ENCODE results near the gene PDZD8. TPM values are rescaled to one million over a fixed set of nuclear protein-coding genes. Genes with fewer than 3 reads are reported as not detected.

The PDZD8 gene
- total and polyA plus RNA-seq, 3 experiments from 2014 or later: 15.8 to 31.1 (median 29.8) TPM

GRCh38 chr10:117405730-117406129, 30.5 kb upstream of the PDZD8 start:
- no peak overlapping the region for H3K4me3 ChIP-seq (ENCODE audit: low read length)
- DNase-seq: no peak
- peaks cover 8 to 11% of the 10 kb centered on the region in 2 donors for H3K27me3 Mint-ChIP-seq
- no peaks in the 10 kb centered on the region for H3K36me3 Mint-ChIP-seq
- ChIA-PET CTCF (no interaction called here), POLR2A (no interaction called here)
- H3K4me3 Mint-ChIP-seq: no peak overlapping the region
- H3K9me3 Mint-ChIP-seq: no peaks in the 10 kb centered on the region
- no peaks in the 10 kb centered on the region for H3K36me3 ChIP-seq (ENCODE audit: insufficient read depth, low read length)
- H3K4me1 ChIP-seq (ENCODE audit: insufficient read depth, low read length): no peaks in the 10 kb centered on the region
- H3K4me1 Mint-ChIP-seq: no peaks in the 10 kb centered on the region
- H3K9me3 ChIP-seq (ENCODE audit: low read length): no peaks in the 10 kb centered on the region
- H3K27ac Mint-ChIP-seq: no peak overlapping the region
- no peak overlapping the region for H3K27ac ChIP-seq (ENCODE audit: low read depth, low read length)
- no peaks in the 10 kb centered on the region for H3K27me3 ChIP-seq (ENCODE audit: insufficient read depth, low read length, poor library complexity, severe bottlenecking)

GRCh38 chr10:117400329-117400728, 25.1 kb upstream of the PDZD8 start:
- Histone ChIP-seq H3K4me1 (ENCODE audit: insufficient read depth, low read length) (no peaks in the 10 kb centered on the region), H3K36me3 (ENCODE audit: insufficient read depth, low read length) (no peaks in the 10 kb centered on the region), H3K9me3 (ENCODE audit: low read length) (no peaks in the 10 kb centered on the region), H3K27me3 (ENCODE audit: insufficient read depth, low read length, poor library complexity, severe bottlenecking) (no peaks in the 10 kb centered on the region), H3K27ac (ENCODE audit: low read depth, low read length) (no peak overlapping the region), H3K4me3 (ENCODE audit: low read length) (no peak overlapping the region)
- no peaks in the 10 kb centered on the region for H3K36me3 Mint-ChIP-seq
- no peak overlapping the region for H3K27ac Mint-ChIP-seq
- ChIA-PET POLR2A (no interaction called here), CTCF (no interaction called here)
- no peaks in the 10 kb centered on the region for H3K4me1 Mint-ChIP-seq
- no peaks in the 10 kb centered on the region for H3K9me3 Mint-ChIP-seq
- peaks cover 6 to 12% of the 10 kb centered on the region in 2 donors for H3K27me3 Mint-ChIP-seq
- H3K4me3 Mint-ChIP-seq: no peak overlapping the region
- no peak for DNase-seq

- Histone ChIP-seq H3K27ac (ENCODE audit: low read depth, low read length) (no peak overlapping the region), H3K4me1 (ENCODE audit: insufficient read depth, low read length) (no peaks in the 10 kb centered on the region), H3K4me3 (ENCODE audit: low read length) (no peak overlapping the region), H3K27me3 (ENCODE audit: insufficient read depth, low read length, poor library complexity, severe bottlenecking) (no peaks in the 10 kb centered on the region), H3K9me3 (ENCODE audit: low read length) (no peaks in the 10 kb centered on the region), H3K36me3 (ENCODE audit: insufficient read depth, low read length) (no peaks in the 10 kb centered on the region)
- Mint-ChIP-seq H3K4me3 (no peak overlapping the region), H3K9me3 (no peaks in the 10 kb centered on the region), H3K4me1 (no peaks in the 10 kb centered on the region), H3K36me3 (no peaks in the 10 kb centered on the region), H3K27me3 (peaks cover 6 to 19% of the 10 kb centered on the region in 2 donors), H3K27ac (no peak overlapping the region)
- ChIA-PET CTCF (no interaction called here), POLR2A (no interaction called here)
- DNase-seq: no peak
These were observed 24.3 kb upstream of the PDZD8 start for GRCh38 chr10:117399341-117400196.

GRCh38 chr10:117398029-117398428, 22.8 kb upstream of the PDZD8 start:
- Mint-ChIP-seq H3K9me3 (no peaks in the 10 kb centered on the region), H3K4me3 (no peak overlapping the region), H3K4me1 (no peaks in the 10 kb centered on the region), H3K36me3 (peaks cover 0 to 5% (median 0%) of the 10 kb centered on the region in 3 donors), H3K27me3 (peaks cover 4 to 20% of the 10 kb centered on the region in 2 donors), H3K27ac (no peak overlapping the region)
- Histone ChIP-seq H3K4me3 (ENCODE audit: low read length) (no peak overlapping the region), H3K36me3 (ENCODE audit: insufficient read depth, low read length) (no peaks in the 10 kb centered on the region), H3K9me3 (ENCODE audit: low read length) (no peaks in the 10 kb centered on the region), H3K27me3 (ENCODE audit: insufficient read depth, low read length, poor library complexity, severe bottlenecking) (no peaks in the 10 kb centered on the region), H3K27ac (ENCODE audit: low read depth, low read length) (no peak overlapping the region), H3K4me1 (ENCODE audit: insufficient read depth, low read length) (no peaks in the 10 kb centered on the region)
- no peak for DNase-seq
- ChIA-PET CTCF (no interaction called here), POLR2A (no interaction called here)

GRCh38 chr10:117391436-117392205, 16.4 kb upstream of the PDZD8 start:
- no peaks in the 10 kb centered on the region for H3K27me3 ChIP-seq (ENCODE audit: insufficient read depth, low read length, poor library complexity, severe bottlenecking)
- CTCF ChIA-PET: interaction anchor here (0.8 to 1.4 kb wide), 2 partner anchors 8 to 175 kb away, joined by 3 read pairs; no protein-coding TSS in a partner anchor
- POLR2A ChIA-PET: no interaction called here
- H3K4me3 ChIP-seq (ENCODE audit: low read length): no peak overlapping the region
- no peaks in the 10 kb centered on the region for H3K36me3 ChIP-seq (ENCODE audit: insufficient read depth, low read length)
- no peak overlapping the region for H3K27ac Mint-ChIP-seq
- no peak for DNase-seq
- peaks cover 0 to 8% (median 0%) of the 10 kb centered on the region in 3 donors for H3K36me3 Mint-ChIP-seq
- H3K4me1 Mint-ChIP-seq: no peaks in the 10 kb centered on the region
- H3K27me3 Mint-ChIP-seq: peaks cover 18 to 67% of the 10 kb centered on the region in 2 donors
- no peak overlapping the region for H3K4me3 Mint-ChIP-seq
- no peak overlapping the region for H3K27ac ChIP-seq (ENCODE audit: low read depth, low read length)
- H3K9me3 Mint-ChIP-seq: peaks cover 0 to 4% (median 0%) of the 10 kb centered on the region in 5 donors
- no peaks in the 10 kb centered on the region for H3K9me3 ChIP-seq (ENCODE audit: low read length)
- H3K4me1 ChIP-seq (ENCODE audit: insufficient read depth, low read length): no peaks in the 10 kb centered on the region

- Mint-ChIP-seq H3K27me3 (peaks cover 21 to 75% of the 10 kb centered on the region in 2 donors), H3K36me3 (peaks cover 0 to 12% (median 0%) of the 10 kb centered on the region in 3 donors), H3K27ac (no peak overlapping the region), H3K4me3 (no peak overlapping the region), H3K9me3 (peaks cover 0 to 4% (median 0%) of the 10 kb centered on the region in 5 donors), H3K4me1 (no peaks in the 10 kb centered on the region)
- Histone ChIP-seq H3K27ac (ENCODE audit: low read depth, low read length) (no peak overlapping the region), H3K27me3 (ENCODE audit: insufficient read depth, low read length, poor library complexity, severe bottlenecking) (no peaks in the 10 kb centered on the region), H3K4me1 (ENCODE audit: insufficient read depth, low read length) (no peaks in the 10 kb centered on the region), H3K9me3 (ENCODE audit: low read length) (no peaks in the 10 kb centered on the region), H3K36me3 (ENCODE audit: insufficient read depth, low read length) (no peaks in the 10 kb centered on the region), H3K4me3 (ENCODE audit: low read length) (no peak overlapping the region)
- CTCF ChIA-PET: no interaction called here
- no peak for DNase-seq
- POLR2A ChIA-PET: no interaction called here
These were observed 15.2 kb upstream of the PDZD8 start for GRCh38 chr10:117390420-117390819.

- Histone ChIP-seq H3K27me3 (ENCODE audit: insufficient read depth, low read length, poor library complexity, severe bottlenecking) (no peaks in the 10 kb centered on the region), H3K9me3 (ENCODE audit: low read length) (no peaks in the 10 kb centered on the region), H3K36me3 (ENCODE audit: insufficient read depth, low read length) (no peaks in the 10 kb centered on the region), H3K4me1 (ENCODE audit: insufficient read depth, low read length) (no peaks in the 10 kb centered on the region), H3K4me3 (ENCODE audit: low read length) (no peak overlapping the region), H3K27ac (ENCODE audit: low read depth, low read length) (no peak overlapping the region)
- DNase-seq: no peak
- Mint-ChIP-seq H3K4me3 (no peak overlapping the region), H3K27ac (no peak overlapping the region), H3K9me3 (peaks cover 0 to 1% (median 0%) of the 10 kb centered on the region in 5 donors), H3K36me3 (peaks cover 0 to 4% (median 0%) of the 10 kb centered on the region in 3 donors), H3K27me3 (peaks cover 15 to 66% of the 10 kb centered on the region in 2 donors), H3K4me1 (no peaks in the 10 kb centered on the region)
- ChIA-PET CTCF (no interaction called here), POLR2A (no interaction called here)
These were observed 11.6 kb upstream of the PDZD8 start for GRCh38 chr10:117386805-117387204.

GRCh38 chr10:117382861-117383260, 7.6 kb upstream of the PDZD8 start:
- Mint-ChIP-seq H3K9me3 (peaks cover 0 to 1% (median 0%) of the 10 kb centered on the region in 5 donors), H3K27me3 (peaks cover 12 to 73% of the 10 kb centered on the region in 2 donors)
- CTCF ChIA-PET: interaction anchor here (1.4 kb wide), 1 partner anchor 9 kb away, joined by 3 read pairs; no protein-coding TSS in a partner anchor

More at GRCh38 chr10:117382861-117383260, 7.6 kb upstream of the PDZD8 start:
- no peaks in the 10 kb centered on the region for H3K9me3 ChIP-seq (ENCODE audit: low read length)
- no peaks in the 10 kb centered on the region for H3K4me1 ChIP-seq (ENCODE audit: insufficient read depth, low read length)
- H3K27ac ChIP-seq (ENCODE audit: low read depth, low read length): no peak overlapping the region
- Mint-ChIP-seq H3K36me3 (peaks cover 0 to 4% (median 1%) of the 10 kb centered on the region in 3 donors), H3K4me1 (no peaks in the 10 kb centered on the region), H3K4me3 (no peak overlapping the region), H3K27ac (no peak overlapping the region)
- no peaks in the 10 kb centered on the region for H3K27me3 ChIP-seq (ENCODE audit: insufficient read depth, low read length, poor library complexity, severe bottlenecking)
- no peak for DNase-seq
- POLR2A ChIA-PET: no interaction called here
- H3K4me3 ChIP-seq (ENCODE audit: low read length): no peak overlapping the region
- H3K36me3 ChIP-seq (ENCODE audit: insufficient read depth, low read length): no peaks in the 10 kb centered on the region
